ENCODE data around the gene AKR1C1.
"Not testable (repeated sequence)": the region's sequence is repeated elsewhere in the genome, so short reads cannot be mapped to it uniquely, and the experiment has no call there.

GRCh38 chr10:4992564-4992963, 29.3 kb downstream of the AKR1C1 start:
- not testable (repeated sequence) for TF ChIP-seq CTCF (IDR thresholded peaks at IDR 0.05; ENCODE audit: low read depth, low read length, poor library complexity, severe bottlenecking); EZH2phosphoT487 (IDR thresholded peaks at IDR 0.05; ENCODE audit: borderline replicate concordance, low read length)

Measured in DOHH2 (cell line).